Panc1 (cell line): ENCODE measurements around the gene RPRD2. TPM values are rescaled to one million over a fixed set of nuclear protein-coding genes. Genes with fewer than 3 reads are reported as not detected.
"Not testable (repeated sequence)": the region's sequence is repeated elsewhere in the genome, so short reads cannot be mapped to it uniquely, and the experiment has no call there.

Experiments used
- ATAC-seq: fragments of 200-7000 bp; cut with Tn5 transposase; 2 replicates; pipeline ENCODE4 v1.9.1; 2020; ENCODE audit warnings: mild to moderate bottlenecking, moderate library complexity
- BruUV-seq: library from RNA; stranded (reverse); fragments of 400-500 nt; replicated peaks from 2 replicates; lab custom pipeline; 2021; lab: Mats Ljungman, UMichigan
- CTCF ChIA-PET: fragments of 300-600 bp; sonication (Branson Sonifier 250); formaldehyde crosslinking; loops from one replicate; lab custom pipeline; 2022; ENCODE audit warnings: antibody characterized with exemption; lab: Charles Lee
- POLR2A ChIA-PET: fragments of 300-600 bp; sonication (Branson Sonifier 250); formaldehyde crosslinking; loops from one replicate; lab custom pipeline; 2022; ENCODE audit warnings: antibody characterized with exemption; lab: Charles Lee
- DNase-seq: peaks from one replicate; pipeline ENCODE4 v3.0.0-alpha.2; 2010; ENCODE audit warnings: low read depth, low spot score
- H3K27ac ChIP-seq: 2 replicates; pipeline ENCODE4 v1.5.1; 2011; ENCODE audit warnings: mild to moderate bottlenecking, low read length, inconsistent platforms
- H3K27me3 ChIP-seq: fragments of 200-500 bp; sonication (Bioruptor generic); 2 replicates; pipeline ENCODE4 v1.6.0; 2014; ENCODE audit warnings: low read length, inconsistent platforms; ENCODE audit not compliant: control insufficient read depth, insufficient read depth
- H3K36me3 ChIP-seq: fragments of 200-500 bp; sonication (Bioruptor generic); 2 replicates; pipeline ENCODE4 v1.5.1; 2014; ENCODE audit warnings: inconsistent platforms, mild to moderate bottlenecking, low read length, moderate library complexity; ENCODE audit not compliant: control insufficient read depth, insufficient read depth
- H3K4me1 ChIP-seq: 2 replicates; pipeline ENCODE4 v1.5.1; 2011; ENCODE audit warnings: inconsistent platforms, mild to moderate bottlenecking, low read length, moderate library complexity; ENCODE audit not compliant: control insufficient read depth, insufficient read depth
- H3K4me3 ChIP-seq, 2 experiments: 2 replicates each; pipeline ENCODE4 v1.5.1; 2011 to 2012; ENCODE audit warnings: low read depth in 2 of 2, low read length in 2 of 2, mild to moderate bottlenecking in 2 of 2, inconsistent platforms in 1 of 2, moderate library complexity in 1 of 2
- H3K9me3 ChIP-seq: fragments of 200-500 bp; sonication (Bioruptor generic); 2 replicates; pipeline ENCODE4 v1.5.1; 2014; ENCODE audit warnings: low read depth, mild to moderate bottlenecking, inconsistent platforms, low read length, moderate library complexity; ENCODE audit not compliant: control insufficient read depth, insufficient read depth
- POLR2AphosphoS5 ChIP-seq: IDR thresholded peaks from 2 replicates; pipeline ENCODE4 v1.6.1; 2012; ENCODE audit warnings: mild to moderate bottlenecking, low read depth, low read length, moderate library complexity
- SIN3A ChIP-seq: IDR thresholded peaks from 2 replicates; pipeline ENCODE4 v1.6.1; 2012; ENCODE audit warnings: low read depth, mild to moderate bottlenecking, low read length, moderate library complexity, borderline replicate concordance; ENCODE audit not compliant: insufficient read depth
- TCF7L2 ChIP-seq: IDR thresholded peaks from 2 replicates; pipeline ENCODE4 v1.6.1; 2011; ENCODE audit warnings: mild to moderate bottlenecking, low read depth, low read length, inconsistent platforms
- in situ Hi-C: cut with HindIII; loops from 2 replicates; pipeline ENCODE4 v1.10.0; 2016; ENCODE audit warnings: low sequenced_read_pairs, low pct_unique_long_range_greater_than_20kb
- intact Hi-C: fragments of 100-400 bp; cut with micrococcal nuclease; formaldehyde crosslinking; loops from one replicate; pipeline ENCODE4 v1.10.0; 2022; ENCODE audit not compliant: unreplicated experiment
- total RNA-seq: library from RNA; stranded (reverse); gene quantifications from one replicate; pipeline ENCODE4 v1.2.1, GENCODE V29; 2021; ENCODE audit not compliant: unreplicated experiment
- TF ChIP-seq, protein P1 (sequence below): fragments of 450-650 bp; IDR thresholded peaks from 2 replicates; pipeline ENCODE4 v1.5.1; 2017; ENCODE audit warnings: mild to moderate bottlenecking
- TF ChIP-seq, protein P2 (sequence below), 2 experiments: IDR thresholded peaks; 2 replicates each; pipeline ENCODE4 v1.6.1; 2011 to 2012; ENCODE audit warnings: low read depth in 2 of 2, control low read depth in 1 of 2, low read length in 1 of 2, mild to moderate bottlenecking in 1 of 2, moderate library complexity in 1 of 2; ENCODE audit not compliant: insufficient read depth in 1 of 2

RPRD2 gene
- total RNA-seq, 1 experiment from 2014 or later, result 28.3 TPM

DNA sequence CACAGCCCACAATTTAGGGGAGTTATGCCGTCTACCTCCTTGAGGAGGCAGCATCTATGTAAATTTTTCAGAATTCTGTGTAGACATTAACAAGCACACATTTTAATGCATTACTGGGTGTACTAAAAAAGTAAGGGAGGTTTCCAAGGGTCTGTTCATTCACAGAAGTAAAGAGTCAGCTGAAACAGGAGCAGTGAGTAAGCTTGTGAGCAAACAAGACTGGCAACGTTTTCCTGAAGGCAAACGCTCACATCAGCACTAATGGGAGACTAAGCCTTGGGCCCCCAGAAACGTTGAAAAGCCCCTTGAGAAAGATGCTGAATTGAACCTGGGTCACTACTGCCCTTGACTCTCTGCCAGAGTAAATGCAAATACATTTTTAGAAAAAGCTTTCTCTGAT is 25.7 kb downstream of the RPRD2 start:
- no peaks in the 10 kb centered on the region for H3K9me3 ChIP-seq
- TF ChIP-seq, protein P1, sequence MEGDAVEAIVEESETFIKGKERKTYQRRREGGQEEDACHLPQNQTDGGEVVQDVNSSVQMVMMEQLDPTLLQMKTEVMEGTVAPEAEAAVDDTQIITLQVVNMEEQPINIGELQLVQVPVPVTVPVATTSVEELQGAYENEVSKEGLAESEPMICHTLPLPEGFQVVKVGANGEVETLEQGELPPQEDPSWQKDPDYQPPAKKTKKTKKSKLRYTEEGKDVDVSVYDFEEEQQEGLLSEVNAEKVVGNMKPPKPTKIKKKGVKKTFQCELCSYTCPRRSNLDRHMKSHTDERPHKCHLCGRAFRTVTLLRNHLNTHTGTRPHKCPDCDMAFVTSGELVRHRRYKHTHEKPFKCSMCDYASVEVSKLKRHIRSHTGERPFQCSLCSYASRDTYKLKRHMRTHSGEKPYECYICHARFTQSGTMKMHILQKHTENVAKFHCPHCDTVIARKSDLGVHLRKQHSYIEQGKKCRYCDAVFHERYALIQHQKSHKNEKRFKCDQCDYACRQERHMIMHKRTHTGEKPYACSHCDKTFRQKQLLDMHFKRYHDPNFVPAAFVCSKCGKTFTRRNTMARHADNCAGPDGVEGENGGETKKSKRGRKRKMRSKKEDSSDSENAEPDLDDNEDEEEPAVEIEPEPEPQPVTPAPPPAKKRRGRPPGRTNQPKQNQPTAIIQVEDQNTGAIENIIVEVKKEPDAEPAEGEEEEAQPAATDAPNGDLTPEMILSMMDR, result no peak
- no peaks in the 10 kb centered on the region for H3K36me3 ChIP-seq
- H3K27me3 ChIP-seq, result no peaks in the 10 kb centered on the region
- BruUV-seq, result no TSS peak
- DNase-seq (no peak), ATAC-seq (0 out of 2 replicates have a peak, but pooled peaks have one; percentile 53)
- ChIA-PET POLR2A (interaction anchor here (0.6 kb wide), 1 partner anchor 573 kb away, joined by 3 read pairs; no protein-coding TSS in a partner anchor), CTCF (interaction anchor here (0.6 kb wide), 1 partner anchor 18 kb away, joined by 3 read pairs; no protein-coding TSS in a partner anchor)
- H3K27ac ChIP-seq, result no peak overlapping the region
- intact Hi-C loops, result no loop called here
- H3K4me3 ChIP-seq, result no peak overlapping the region
- in situ Hi-C loops, result no loop called here
- peaks cover 20% of the 10 kb centered on the region for H3K4me1 ChIP-seq

DNA sequence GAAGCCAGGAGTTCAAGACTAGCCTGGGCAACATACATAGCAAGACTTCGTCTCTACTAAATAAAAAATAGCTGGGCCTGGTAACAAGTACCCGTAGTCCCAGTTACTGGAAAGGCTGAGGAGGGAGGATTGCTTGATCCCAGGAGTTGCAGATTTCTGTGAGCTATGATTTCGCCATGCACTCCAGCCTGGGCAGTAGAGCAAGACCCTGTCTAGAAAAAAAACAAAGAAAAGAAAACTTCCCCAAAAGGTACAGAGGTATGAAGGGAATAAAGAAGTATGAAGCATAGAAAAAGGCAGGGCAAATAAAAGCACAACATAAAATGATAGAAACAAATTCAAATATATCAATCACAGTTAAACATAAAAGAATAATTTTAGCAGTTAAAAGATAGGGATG is 28.7 kb downstream of the RPRD2 start:
- Histone ChIP-seq H3K4me3 (no peak overlapping the region), H3K9me3 (no peaks in the 10 kb centered on the region), H3K36me3 (no peaks in the 10 kb centered on the region), H3K27ac (no peak overlapping the region), H3K4me1 (peaks cover 11% of the 10 kb centered on the region), H3K27me3 (no peaks in the 10 kb centered on the region)
- intact Hi-C loops (no loop called here), in situ Hi-C loops (no loop called here)
- BruUV-seq, result no TSS peak
- CTCF ChIA-PET, result interaction anchor here (0.7 kb wide), 2 partner anchors 11 to 56 kb away, joined by 6 to 16 read pairs; no protein-coding TSS in a partner anchor
- no peak for ATAC-seq
- no peak for DNase-seq
- POLR2A ChIA-PET, result no interaction called here
- TF ChIP-seq TCF7L2, result no peak
- TF ChIP-seq, protein P2, sequence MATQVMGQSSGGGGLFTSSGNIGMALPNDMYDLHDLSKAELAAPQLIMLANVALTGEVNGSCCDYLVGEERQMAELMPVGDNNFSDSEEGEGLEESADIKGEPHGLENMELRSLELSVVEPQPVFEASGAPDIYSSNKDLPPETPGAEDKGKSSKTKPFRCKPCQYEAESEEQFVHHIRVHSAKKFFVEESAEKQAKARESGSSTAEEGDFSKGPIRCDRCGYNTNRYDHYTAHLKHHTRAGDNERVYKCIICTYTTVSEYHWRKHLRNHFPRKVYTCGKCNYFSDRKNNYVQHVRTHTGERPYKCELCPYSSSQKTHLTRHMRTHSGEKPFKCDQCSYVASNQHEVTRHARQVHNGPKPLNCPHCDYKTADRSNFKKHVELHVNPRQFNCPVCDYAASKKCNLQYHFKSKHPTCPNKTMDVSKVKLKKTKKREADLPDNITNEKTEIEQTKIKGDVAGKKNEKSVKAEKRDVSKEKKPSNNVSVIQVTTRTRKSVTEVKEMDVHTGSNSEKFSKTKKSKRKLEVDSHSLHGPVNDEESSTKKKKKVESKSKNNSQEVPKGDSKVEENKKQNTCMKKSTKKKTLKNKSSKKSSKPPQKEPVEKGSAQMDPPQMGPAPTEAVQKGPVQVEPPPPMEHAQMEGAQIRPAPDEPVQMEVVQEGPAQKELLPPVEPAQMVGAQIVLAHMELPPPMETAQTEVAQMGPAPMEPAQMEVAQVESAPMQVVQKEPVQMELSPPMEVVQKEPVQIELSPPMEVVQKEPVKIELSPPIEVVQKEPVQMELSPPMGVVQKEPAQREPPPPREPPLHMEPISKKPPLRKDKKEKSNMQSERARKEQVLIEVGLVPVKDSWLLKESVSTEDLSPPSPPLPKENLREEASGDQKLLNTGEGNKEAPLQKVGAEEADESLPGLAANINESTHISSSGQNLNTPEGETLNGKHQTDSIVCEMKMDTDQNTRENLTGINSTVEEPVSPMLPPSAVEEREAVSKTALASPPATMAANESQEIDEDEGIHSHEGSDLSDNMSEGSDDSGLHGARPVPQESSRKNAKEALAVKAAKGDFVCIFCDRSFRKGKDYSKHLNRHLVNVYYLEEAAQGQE (IDR thresholded peaks at IDR 0.05; ENCODE audit: insufficient read depth in 1 of 2, low read depth in 2 of 2, low read length in 1 of 2), result no peak
- TF ChIP-seq POLR2AphosphoS5, result no peak
- TF ChIP-seq SIN3A, result no peak
- TF ChIP-seq, protein P1, result no peak

DNA sequence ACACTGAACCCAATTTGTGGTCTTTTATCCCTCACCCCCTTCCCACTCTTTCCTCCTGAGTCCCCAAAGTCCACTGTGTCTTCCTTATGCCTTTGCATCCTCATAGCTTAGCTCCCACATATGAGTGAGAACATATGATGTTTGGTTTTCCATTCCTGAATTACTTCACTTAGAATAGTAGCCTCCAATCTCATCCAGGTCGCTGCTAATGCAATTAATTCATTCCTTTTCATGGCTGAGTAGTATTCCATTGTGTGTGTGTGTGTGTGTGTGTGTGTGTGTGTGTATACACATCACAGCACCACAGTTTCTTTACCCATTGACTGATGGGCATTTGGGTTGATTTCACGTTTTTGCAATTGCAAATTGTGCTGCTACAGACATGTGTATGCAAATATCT is 31.2 kb downstream of the RPRD2 start:
- CTCF ChIA-PET, result not testable (repeated sequence)

More for the DNA sequence above, 31.2 kb downstream of the RPRD2 start:
- H3K4me3 ChIP-seq, BruUV-seq, H3K36me3 ChIP-seq, DNase-seq, intact Hi-C loops, ATAC-seq, H3K27ac ChIP-seq, in situ Hi-C loops, H3K9me3 ChIP-seq, H3K4me1 ChIP-seq, H3K27me3 ChIP-seq: not testable (repeated sequence)
- POLR2A ChIA-PET, result interaction anchor here (0.7 kb wide), 1 partner anchor 28 kb away, joined by 11 read pairs; no protein-coding TSS in a partner anchor
